WTC11 (cell line): ENCODE results near the gene CLIP2. TPM values are rescaled to one million over a fixed set of nuclear protein-coding genes. Genes with fewer than 3 reads are reported as not detected.

Experiments used
- ATAC-seq: fragments of 200-7000 bp; cut with Tn5 transposase; 2 replicates; pipeline ENCODE4 v1.10.0; 2021; ENCODE audit warnings: mild to moderate bottlenecking, moderate library complexity
- CTCF ChIA-PET: fragments of 300-600 bp; sonication (Branson Sonifier 250); formaldehyde crosslinking; loops from one replicate; lab custom pipeline; 2021; ENCODE audit warnings: antibody characterized with exemption; lab: Charles Lee
- POLR2A ChIA-PET: fragments of 350-600 bp; sonication (Branson Sonifier 250); formaldehyde crosslinking; loops from one replicate; lab custom pipeline; 2021; ENCODE audit warnings: antibody characterized with exemption; lab: Charles Lee
- DNase-seq: peaks from one replicate; pipeline ENCODE4 v3.0.0; 2021; ENCODE audit warnings: low spot score
- H3K27ac Mint-ChIP-seq: 2 replicates; pipeline ENCODE4 v1.8.0; 2021; ENCODE audit warnings: mixed read lengths
- H3K27me3 Mint-ChIP-seq: 2 replicates; pipeline ENCODE4 v1.8.0; 2021; ENCODE audit warnings: low read depth, mild to moderate bottlenecking, moderate library complexity, mixed read lengths
- H3K36me3 Mint-ChIP-seq: 2 replicates; pipeline ENCODE4 v1.8.0; 2021; ENCODE audit warnings: mixed read lengths
- H3K4me1 Mint-ChIP-seq: 2 replicates; pipeline ENCODE4 v1.8.0; 2022; ENCODE audit warnings: mixed read lengths
- H3K4me3 Mint-ChIP-seq: 2 replicates; pipeline ENCODE4 v1.8.0; 2021; ENCODE audit warnings: mild to moderate bottlenecking, moderate library complexity, mixed read lengths
- H3K9me3 Mint-ChIP-seq: 2 replicates; pipeline ENCODE4 v1.8.0; 2021; ENCODE audit warnings: mixed read lengths
- CREB1 ChIP-seq: sonication (generic); formaldehyde crosslinking; IDR thresholded peaks from 2 replicates; pipeline ENCODE4 v1.8.0; 2023; ENCODE audit warnings: mild to moderate bottlenecking, missing genetic modification reagents
- CREM ChIP-seq: sonication (generic); formaldehyde crosslinking; IDR thresholded peaks from 2 replicates; pipeline ENCODE4 v1.8.1; 2022; ENCODE audit warnings: mild to moderate bottlenecking, missing genetic modification reagents, moderate library complexity
- CTCF ChIP-seq: fragments of 200-600 bp; IDR thresholded peaks from 2 replicates; pipeline ENCODE4 v1.8.0; 2022; ENCODE audit warnings: antibody characterized with exemption
- ELF4 ChIP-seq: sonication (generic); formaldehyde crosslinking; IDR thresholded peaks from 2 replicates; pipeline ENCODE4 v1.8.1; 2022; ENCODE audit warnings: low read depth, mild to moderate bottlenecking, moderate library complexity, missing genetic modification reagents
- FOXK1 ChIP-seq: sonication (generic); formaldehyde crosslinking; IDR thresholded peaks from 2 replicates; pipeline ENCODE4 v1.8.0; 2022; ENCODE audit warnings: mild to moderate bottlenecking, moderate library complexity, missing genetic modification reagents
- GTF2I ChIP-seq: fragments of 250-450 bp; sonication (Bioruptor Pico); conservative IDR thresholded peaks from 2 replicates; pipeline ENCODE4 v1.4.0; 2021; ENCODE audit warnings: mild to moderate bottlenecking
- IRF2 ChIP-seq: sonication (generic); formaldehyde crosslinking; IDR thresholded peaks from 2 replicates; pipeline ENCODE4 v1.8.0; 2022; ENCODE audit warnings: low read depth, missing genetic modification reagents, borderline replicate concordance
- NFE2L1 ChIP-seq: sonication (generic); formaldehyde crosslinking; IDR thresholded peaks from 2 replicates; pipeline ENCODE4 v1.8.1; 2023; ENCODE audit warnings: missing genetic modification reagents
- NFYB ChIP-seq: sonication (generic); formaldehyde crosslinking; conservative IDR thresholded peaks from 2 replicates; pipeline ENCODE4 v1.8.0; 2022; ENCODE audit warnings: low read depth, missing genetic modification reagents
- NR3C1 ChIP-seq: sonication (generic); formaldehyde crosslinking; conservative IDR thresholded peaks from 2 replicates; pipeline ENCODE4 v1.8.1; 2023; ENCODE audit warnings: low read depth, mild to moderate bottlenecking, missing genetic modification reagents
- SP1 ChIP-seq: sonication (generic); formaldehyde crosslinking; conservative IDR thresholded peaks from 2 replicates; pipeline ENCODE4 v1.8.1; 2022; ENCODE audit warnings: missing genetic modification reagents
- TEAD1 ChIP-seq: sonication (generic); formaldehyde crosslinking; IDR thresholded peaks from 2 replicates; pipeline ENCODE4 v1.8.0; 2022; ENCODE audit warnings: mild to moderate bottlenecking, missing genetic modification reagents
- ZNF121 ChIP-seq: sonication (generic); formaldehyde crosslinking; IDR thresholded peaks from 2 replicates; pipeline ENCODE4 v1.8.0; 2023; ENCODE audit warnings: missing genetic modification reagents
- ZNF232 ChIP-seq: sonication (generic); formaldehyde crosslinking; IDR thresholded peaks from 2 replicates; pipeline ENCODE4 v1.8.0; 2022; ENCODE audit warnings: mild to moderate bottlenecking, missing genetic modification reagents
- ZNF512 ChIP-seq: sonication (generic); formaldehyde crosslinking; IDR thresholded peaks from 2 replicates; pipeline ENCODE4 v1.8.1; 2022; ENCODE audit warnings: missing genetic modification reagents, borderline replicate concordance
- ZNF532 ChIP-seq: fragments of 250-450 bp; sonication (Bioruptor Pico); IDR thresholded peaks from 2 replicates; pipeline ENCODE4 v1.9.0; 2021; ENCODE audit warnings: mild to moderate bottlenecking, borderline replicate concordance
- total RNA-seq: library from RNA; stranded (reverse); gene quantifications from 3 replicates; pipeline ENCODE4 v1.2.3, GENCODE V29; 2021
- TF ChIP-seq, protein P1 (sequence below): sonication (generic); formaldehyde crosslinking; IDR thresholded peaks from 2 replicates; pipeline ENCODE4 v1.8.0; 2023; ENCODE audit warnings: missing genetic modification reagents, mild to moderate bottlenecking, borderline replicate concordance
- TF ChIP-seq, protein P2 (sequence below): sonication (generic); formaldehyde crosslinking; IDR thresholded peaks from 2 replicates; pipeline ENCODE4 v1.8.1; 2023; ENCODE audit warnings: mild to moderate bottlenecking, missing genetic modification reagents, moderate library complexity

CLIP2 gene
- total RNA-seq, 1 experiment from 2014 or later = 48.1 TPM

DNA sequence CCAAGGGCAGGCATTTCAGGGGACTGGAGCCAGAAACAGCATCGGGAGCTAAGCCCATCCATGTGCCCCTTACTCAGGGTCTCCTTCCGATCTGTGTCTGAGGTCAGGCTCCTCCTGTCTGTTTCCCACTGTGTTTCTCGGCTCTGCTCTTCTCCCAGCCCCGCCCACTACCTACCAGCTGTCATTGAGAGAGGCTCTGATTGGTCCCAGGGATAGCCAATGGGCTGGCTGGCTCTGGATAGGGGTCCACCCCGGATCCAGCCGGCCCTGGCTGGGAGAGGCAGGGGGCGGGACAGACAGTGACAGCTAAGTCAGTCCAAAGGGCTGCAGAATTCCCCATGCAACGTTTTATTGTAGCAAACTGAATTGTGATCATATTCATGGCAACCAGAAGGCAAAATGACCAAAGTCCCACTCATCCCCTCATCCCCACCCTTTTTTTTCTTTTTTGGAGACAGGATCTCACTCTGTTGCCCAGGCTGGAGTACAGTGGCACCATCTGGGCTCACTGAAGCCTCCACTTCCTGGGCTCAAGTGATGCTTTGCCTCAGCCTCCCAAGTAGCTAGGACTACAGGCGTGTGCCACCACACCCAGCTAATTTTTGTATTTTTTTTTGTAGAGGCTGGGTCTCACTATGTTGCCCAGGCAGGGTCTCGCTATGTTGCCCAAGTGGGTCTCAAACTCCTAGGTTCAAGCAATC, 76.3 kb downstream of the CLIP2 start:
- ChIA-PET CTCF (interaction anchor here (0.5 to 2.1 kb wide), 7 partner anchors 11 to 298 kb away, joined by 3 to 9 read pairs (median 6); no protein-coding TSS in a partner anchor), POLR2A (interaction anchor here (0.6 to 1.0 kb wide), 5 partner anchors 13 to 292 kb away, joined by 3 to 8 read pairs (median 3); partner anchors contain the start of gene GTF2I)
- DNase-seq (peak; percentile 92), ATAC-seq (peak; percentile 99)
- H3K4me1 Mint-ChIP-seq = peaks cover 4% of the 10 kb centered on the region; the same call in 1 of the 2 replicates
- no peak overlapping the region for H3K4me3 Mint-ChIP-seq
- H3K27ac Mint-ChIP-seq = peak overlapping the region; percentile 60
- peaks cover 16% of the 10 kb centered on the region for H3K36me3 Mint-ChIP-seq
- no peaks in the 10 kb centered on the region for H3K9me3 Mint-ChIP-seq
- no peaks in the 10 kb centered on the region for H3K27me3 Mint-ChIP-seq
- TF ChIP-seq NFYB (CRISPR knock-in tag) = peak; percentile 49; the same call in 1 of the 2 replicates
- TF ChIP-seq GTF2I (CRISPR knock-in tag) = peak; percentile 72; the same call in 1 of the 2 replicates
- peak; percentile 94 for TF ChIP-seq ZNF121
- TF ChIP-seq NR3C1 (CRISPR knock-in tag) = no peak
- TF ChIP-seq FOXK1 (CRISPR knock-in tag) = no peak
- TF ChIP-seq, protein P1, sequence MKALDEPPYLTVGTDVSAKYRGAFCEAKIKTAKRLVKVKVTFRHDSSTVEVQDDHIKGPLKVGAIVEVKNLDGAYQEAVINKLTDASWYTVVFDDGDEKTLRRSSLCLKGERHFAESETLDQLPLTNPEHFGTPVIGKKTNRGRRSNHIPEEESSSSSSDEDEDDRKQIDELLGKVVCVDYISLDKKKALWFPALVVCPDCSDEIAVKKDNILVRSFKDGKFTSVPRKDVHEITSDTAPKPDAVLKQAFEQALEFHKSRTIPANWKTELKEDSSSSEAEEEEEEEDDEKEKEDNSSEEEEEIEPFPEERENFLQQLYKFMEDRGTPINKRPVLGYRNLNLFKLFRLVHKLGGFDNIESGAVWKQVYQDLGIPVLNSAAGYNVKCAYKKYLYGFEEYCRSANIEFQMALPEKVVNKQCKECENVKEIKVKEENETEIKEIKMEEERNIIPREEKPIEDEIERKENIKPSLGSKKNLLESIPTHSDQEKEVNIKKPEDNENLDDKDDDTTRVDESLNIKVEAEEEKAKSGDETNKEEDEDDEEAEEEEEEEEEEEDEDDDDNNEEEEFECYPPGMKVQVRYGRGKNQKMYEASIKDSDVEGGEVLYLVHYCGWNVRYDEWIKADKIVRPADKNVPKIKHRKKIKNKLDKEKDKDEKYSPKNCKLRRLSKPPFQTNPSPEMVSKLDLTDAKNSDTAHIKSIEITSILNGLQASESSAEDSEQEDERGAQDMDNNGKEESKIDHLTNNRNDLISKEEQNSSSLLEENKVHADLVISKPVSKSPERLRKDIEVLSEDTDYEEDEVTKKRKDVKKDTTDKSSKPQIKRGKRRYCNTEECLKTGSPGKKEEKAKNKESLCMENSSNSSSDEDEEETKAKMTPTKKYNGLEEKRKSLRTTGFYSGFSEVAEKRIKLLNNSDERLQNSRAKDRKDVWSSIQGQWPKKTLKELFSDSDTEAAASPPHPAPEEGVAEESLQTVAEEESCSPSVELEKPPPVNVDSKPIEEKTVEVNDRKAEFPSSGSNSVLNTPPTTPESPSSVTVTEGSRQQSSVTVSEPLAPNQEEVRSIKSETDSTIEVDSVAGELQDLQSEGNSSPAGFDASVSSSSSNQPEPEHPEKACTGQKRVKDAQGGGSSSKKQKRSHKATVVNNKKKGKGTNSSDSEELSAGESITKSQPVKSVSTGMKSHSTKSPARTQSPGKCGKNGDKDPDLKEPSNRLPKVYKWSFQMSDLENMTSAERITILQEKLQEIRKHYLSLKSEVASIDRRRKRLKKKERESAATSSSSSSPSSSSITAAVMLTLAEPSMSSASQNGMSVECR (CRISPR knock-in tag) = no peak
- TF ChIP-seq ELF4 (CRISPR knock-in tag) = no peak
- TF ChIP-seq CREM = no peak
- TF ChIP-seq ZNF232 (CRISPR knock-in tag) = no peak
- no peak for TF ChIP-seq CREB1
- TF ChIP-seq SP1 = peak; percentile 52; the same call in 1 of the 2 replicates
- TF ChIP-seq, protein P2, sequence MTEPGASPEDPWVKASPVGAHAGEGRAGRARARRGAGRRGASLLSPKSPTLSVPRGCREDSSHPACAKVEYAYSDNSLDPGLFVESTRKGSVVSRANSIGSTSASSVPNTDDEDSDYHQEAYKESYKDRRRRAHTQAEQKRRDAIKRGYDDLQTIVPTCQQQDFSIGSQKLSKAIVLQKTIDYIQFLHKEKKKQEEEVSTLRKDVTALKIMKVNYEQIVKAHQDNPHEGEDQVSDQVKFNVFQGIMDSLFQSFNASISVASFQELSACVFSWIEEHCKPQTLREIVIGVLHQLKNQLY (CRISPR knock-in tag) = no peak

DNA sequence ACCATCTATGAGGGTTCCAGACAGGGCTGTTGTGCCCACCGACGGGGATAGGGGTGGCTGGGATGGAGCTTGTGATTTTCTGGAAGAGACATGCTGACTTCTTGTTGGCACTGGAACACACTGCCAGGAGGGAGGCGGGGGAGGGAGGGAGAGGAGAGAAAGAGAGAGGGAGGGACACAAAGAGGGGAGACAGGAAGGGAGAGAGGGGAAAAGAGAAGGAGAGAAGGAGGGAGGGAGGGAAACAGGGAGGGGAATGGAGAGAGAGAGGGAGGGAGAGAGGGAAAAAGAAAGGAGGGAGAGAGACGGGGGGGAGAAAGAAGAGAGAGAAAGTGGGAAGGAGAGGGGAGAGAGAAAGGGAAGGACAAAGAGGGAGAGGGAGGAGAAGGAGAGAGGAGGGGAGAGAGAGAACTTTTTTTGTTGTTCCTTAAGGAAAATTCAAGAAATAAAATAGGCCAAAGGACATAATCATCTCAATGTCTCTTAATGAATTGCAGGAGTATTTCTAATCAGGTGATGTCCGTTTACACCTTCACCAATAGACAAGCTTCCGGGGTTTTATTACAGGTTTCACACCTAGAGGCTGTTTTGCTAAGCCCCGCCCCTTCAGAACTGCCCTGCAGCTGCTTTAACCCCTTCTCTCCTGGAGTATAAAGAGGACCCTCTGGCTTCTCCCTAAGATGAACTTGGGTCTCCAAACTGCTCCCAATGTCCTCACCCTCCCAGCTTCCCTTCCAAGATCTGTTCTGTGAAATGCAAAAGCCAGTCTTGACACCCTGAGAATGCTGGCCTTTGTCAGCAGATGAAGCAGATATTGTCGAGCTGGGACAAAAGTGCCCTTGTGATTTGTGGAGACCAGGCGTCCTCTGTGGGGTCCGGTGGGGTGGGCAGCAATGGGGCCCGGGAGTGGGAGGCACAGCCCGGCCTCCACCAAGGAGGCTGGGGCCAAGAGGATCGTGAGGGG, 82.5 kb downstream of the CLIP2 start:
- Mint-ChIP-seq H3K27ac (peak overlapping the region; percentile 91), H3K27me3 (no peaks in the 10 kb centered on the region), H3K4me1 (peaks cover 27% of the 10 kb centered on the region), H3K9me3 (no peaks in the 10 kb centered on the region), H3K4me3 (peak overlapping the region; percentile 69), H3K36me3 (peaks cover 10% of the 10 kb centered on the region)
- ChIA-PET CTCF (interaction anchor here (0.6 to 3.3 kb wide), 8 partner anchors 23 to 169 kb away, joined by 3 to 14 read pairs (median 6); no protein-coding TSS in a partner anchor), POLR2A (interaction anchor here (0.6 to 1.2 kb wide), 6 partner anchors 14 to 151 kb away, joined by 3 read pairs; no protein-coding TSS in a partner anchor)
- ATAC-seq (peak; percentile 62), DNase-seq (peak; percentile 61)
- no peak for TF ChIP-seq TEAD1 (CRISPR knock-in tag)
- TF ChIP-seq ZNF532 (CRISPR knock-in tag) = no peak
- 0 out of 2 replicates have a peak, but pooled peaks have one; percentile 22 for TF ChIP-seq NFE2L1 (CRISPR knock-in tag)
- no peak for TF ChIP-seq CTCF
- no peak for TF ChIP-seq IRF2
- peak; percentile 81; the same call in 1 of the 2 replicates for TF ChIP-seq ZNF512
